MM.1S (cell line): ENCODE data around the gene CLIC4.

ENCODE experiments used
- EZH2 ChIP-seq: fragments of 300-600 bp; sonication (generic); optimal IDR thresholded peaks from 2 replicates; pipeline ENCODE3; 2017; ENCODE audit warnings: low read depth, mild to moderate bottlenecking, antibody characterized with exemption, low read length, mixed read lengths
- EZH2phosphoT487 ChIP-seq: fragments of 300-600 bp; sonication (generic); IDR thresholded peaks from 2 replicates; pipeline ENCODE4 v1.6.1; 2018; ENCODE audit warnings: antibody characterized with exemption, low read length
- TF ChIP-seq, protein P1 (sequence below): fragments of 300-600 bp; sonication (generic); IDR thresholded peaks from 2 replicates; pipeline ENCODE4 v1.5.1; 2016; ENCODE audit warnings: antibody characterized with exemption, low read length, mixed read lengths

GRCh38 chr1:24793447-24794129, 48.3 kb downstream of the CLIC4 start:
- TF ChIP-seq, protein P1, sequence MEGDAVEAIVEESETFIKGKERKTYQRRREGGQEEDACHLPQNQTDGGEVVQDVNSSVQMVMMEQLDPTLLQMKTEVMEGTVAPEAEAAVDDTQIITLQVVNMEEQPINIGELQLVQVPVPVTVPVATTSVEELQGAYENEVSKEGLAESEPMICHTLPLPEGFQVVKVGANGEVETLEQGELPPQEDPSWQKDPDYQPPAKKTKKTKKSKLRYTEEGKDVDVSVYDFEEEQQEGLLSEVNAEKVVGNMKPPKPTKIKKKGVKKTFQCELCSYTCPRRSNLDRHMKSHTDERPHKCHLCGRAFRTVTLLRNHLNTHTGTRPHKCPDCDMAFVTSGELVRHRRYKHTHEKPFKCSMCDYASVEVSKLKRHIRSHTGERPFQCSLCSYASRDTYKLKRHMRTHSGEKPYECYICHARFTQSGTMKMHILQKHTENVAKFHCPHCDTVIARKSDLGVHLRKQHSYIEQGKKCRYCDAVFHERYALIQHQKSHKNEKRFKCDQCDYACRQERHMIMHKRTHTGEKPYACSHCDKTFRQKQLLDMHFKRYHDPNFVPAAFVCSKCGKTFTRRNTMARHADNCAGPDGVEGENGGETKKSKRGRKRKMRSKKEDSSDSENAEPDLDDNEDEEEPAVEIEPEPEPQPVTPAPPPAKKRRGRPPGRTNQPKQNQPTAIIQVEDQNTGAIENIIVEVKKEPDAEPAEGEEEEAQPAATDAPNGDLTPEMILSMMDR = no peak
- TF ChIP-seq EZH2 (no peak), EZH2phosphoT487 (no peak)
